GM21360 (cell line): ENCODE measurements around the gene CP.

Source experiments
- ATAC-seq: cut with Tn5 transposase; IDR thresholded peaks from one replicate; pipeline ENCODE4 v1.9.1; 2021; ENCODE audit warnings: mild to moderate bottlenecking, moderate library complexity; ENCODE audit not compliant: unreplicated experiment

Gene CP

DNA sequence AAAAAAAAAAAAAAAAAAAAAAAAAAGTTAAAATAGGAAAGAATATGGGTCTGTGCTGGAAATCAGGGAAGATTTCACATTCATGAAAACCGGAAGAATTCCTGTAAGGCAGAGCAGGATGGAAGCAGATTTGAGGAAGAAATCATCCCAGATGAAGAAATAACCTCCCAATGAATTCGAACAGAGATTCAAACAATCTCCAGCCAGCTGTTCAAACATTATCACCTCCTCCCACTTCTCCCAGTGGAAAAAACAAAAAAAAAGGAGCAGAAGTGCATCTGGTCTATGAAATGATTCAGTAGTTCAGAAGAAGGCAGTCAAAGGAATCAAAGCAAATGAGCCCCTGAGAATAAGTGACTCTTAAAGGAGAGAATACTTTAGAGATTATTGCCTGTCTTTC is 33.1 kb downstream of the CP start:
- ATAC-seq: no peak

DNA sequence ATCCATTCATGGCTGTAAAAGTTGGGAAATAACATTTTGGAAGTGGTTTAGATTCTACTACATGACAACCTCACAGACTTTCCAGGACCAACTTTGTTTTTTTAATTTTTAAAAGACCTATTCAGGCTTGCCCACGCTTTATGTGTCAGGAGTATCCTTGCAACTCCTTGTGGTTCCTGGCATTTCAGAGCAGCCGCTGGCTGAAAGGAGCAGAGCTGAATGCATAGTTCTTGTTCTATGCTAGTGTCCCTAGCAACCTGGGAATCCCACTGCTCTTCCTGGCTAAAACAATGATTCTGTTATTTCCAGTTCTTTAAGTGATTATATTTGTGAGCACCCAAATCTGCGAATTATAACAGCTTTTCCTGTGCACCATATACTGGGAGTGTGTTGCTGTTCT is 34.9 kb downstream of the CP start:
- no peak for ATAC-seq

DNA sequence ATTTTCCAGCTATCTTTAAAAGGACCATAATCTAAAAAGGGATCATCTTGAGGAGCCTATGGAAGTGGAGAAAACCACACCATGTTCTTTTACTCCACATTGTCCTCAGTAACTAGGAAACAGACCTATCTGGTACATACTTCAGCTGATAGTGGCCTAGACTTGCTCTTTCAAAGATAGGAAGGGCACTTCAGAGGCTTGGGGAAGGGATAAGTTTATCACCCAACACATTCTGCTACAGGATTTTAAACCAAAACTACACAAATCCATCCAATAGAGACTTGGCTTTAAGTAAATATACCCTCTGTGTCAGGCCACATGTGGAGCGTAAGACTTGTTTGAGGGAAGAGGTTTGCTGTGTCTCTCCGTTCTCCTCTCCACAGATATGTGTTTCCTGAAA is 35.4 kb downstream of the CP start:
- no peak for ATAC-seq

GRCh38 chr3:149181182-149181581 is 40.4 kb downstream of the CP start:
- ATAC-seq: no peak

DNA sequence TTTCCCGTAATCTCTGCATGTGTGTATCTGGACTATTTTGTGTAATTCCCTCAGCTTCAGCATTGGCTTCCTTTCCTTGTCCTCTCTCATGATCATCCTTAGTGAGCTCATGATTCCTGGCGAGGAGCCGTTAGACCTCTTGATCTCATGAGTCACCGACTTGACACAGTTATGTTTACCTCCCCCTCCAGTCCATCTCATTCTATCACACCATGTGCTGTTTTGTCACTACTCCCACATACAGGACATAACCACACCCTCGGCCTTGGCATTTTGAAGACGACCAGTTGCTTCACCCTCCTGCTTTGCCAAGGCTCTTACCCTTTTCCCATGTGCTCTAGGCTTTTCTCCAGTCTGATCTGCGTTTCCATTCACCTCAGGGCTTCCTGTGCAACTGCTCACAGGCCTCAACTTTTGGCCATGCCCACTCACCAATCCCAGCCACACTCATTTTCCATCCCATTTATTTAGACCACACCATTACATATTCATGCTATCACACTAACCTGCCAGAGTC is 41.5 kb downstream of the CP start:
- no peak for ATAC-seq

DNA sequence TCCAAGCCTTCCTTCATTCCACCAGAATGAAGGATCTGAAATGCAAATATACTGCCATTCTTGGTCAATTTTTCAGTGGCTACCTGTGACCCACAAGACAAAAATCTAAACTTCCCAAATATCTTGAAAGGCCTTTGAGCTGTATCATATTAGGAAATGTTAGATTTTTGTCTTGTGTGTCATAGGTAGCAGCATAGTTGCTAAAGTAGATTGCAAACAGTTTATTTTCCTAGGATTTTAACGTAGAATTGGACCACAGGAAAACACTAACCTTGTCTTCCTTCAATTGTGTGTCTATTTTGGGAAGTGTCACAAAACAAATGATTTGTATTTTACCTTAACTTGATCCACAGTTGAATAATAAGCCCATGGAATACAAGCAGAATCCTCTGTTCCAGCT is 42.4 kb downstream of the CP start:
- no peak for ATAC-seq

- no peak for ATAC-seq
Observed at GRCh38 chr3:149177122-149177521, 44.5 kb downstream of the CP start.

DNA sequence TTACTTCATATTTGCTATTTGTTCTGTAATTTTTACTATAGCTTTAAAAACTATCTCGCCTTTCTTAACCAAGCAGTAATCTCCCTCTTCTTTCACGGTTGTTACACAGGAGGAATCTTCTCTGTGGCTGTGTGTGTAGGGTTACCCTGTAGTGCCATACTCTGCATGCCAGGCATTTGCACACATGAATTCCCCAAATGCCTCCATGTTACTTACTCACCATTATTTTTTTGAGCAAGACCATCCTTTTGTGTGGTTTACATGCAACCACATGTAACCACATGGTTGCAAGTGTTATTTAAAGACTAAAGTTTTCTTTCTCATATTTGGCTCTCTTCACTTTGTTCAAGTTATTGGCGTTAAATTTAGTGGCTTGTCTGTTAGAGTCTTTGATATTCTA is 46.7 kb downstream of the CP start:
- ATAC-seq: peak; percentile 92

DNA sequence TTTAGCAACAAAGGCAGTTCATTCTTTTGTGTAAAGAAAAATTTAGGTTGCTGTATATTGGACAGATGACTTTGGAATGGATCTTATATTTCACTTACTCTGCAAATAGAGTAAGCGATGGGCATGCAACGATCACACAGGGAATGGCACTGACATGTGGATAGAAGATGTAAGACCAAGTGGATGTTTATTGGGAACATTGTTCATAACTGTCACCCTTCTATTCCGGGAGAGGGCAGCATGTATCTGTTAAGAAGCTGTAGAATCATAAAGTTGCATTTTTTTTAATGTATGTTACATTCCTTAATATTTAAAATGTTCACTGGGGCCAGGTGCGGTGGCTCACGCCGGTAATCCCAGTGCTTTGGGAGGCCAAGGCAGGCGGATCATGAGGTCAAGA is 51.0 kb downstream of the CP start:
- ATAC-seq: no peak

DNA sequence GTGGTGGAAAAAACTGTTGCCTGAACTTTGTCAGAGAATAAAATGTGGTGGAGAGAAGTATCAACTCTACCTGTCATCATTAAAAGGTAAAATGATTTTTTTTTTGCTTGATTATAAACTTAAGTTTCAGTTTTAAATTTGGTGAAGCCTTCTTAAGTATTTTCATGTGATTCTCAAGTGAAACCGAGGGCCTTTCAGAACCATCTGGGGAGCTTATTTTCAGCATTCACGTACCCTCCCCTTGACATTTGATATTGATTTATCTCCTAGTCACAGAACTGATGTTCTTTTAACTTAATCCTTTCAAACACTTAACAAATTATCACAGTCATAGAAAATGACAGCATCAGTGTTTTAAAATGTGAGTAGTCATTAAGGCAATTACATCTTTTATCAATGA is 53.7 kb downstream of the CP start:
- no peak for ATAC-seq

DNA sequence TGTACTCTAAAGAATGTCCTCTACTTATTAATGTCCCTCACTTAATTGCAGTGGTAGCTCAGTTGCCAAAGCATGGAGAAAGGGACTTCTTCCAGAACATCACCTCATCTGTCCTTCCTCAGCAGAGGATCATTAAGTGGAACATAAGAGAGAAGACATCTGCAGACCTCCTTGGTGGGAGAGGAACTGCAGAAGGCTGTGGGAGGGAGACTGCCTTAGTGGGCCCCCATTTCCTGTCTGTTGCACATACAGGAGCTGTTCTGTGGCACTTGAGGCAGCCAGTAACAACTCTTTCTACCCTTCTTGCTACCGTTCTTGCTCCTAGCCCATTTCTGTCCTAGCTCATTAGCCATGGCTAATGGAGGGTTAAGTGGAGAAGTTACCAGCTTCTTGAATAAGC is 58.6 kb downstream of the CP start:
- no peak for ATAC-seq

GRCh38 chr3:149162007-149162406 is 59.6 kb downstream of the CP start:
- ATAC-seq: no peak

DNA sequence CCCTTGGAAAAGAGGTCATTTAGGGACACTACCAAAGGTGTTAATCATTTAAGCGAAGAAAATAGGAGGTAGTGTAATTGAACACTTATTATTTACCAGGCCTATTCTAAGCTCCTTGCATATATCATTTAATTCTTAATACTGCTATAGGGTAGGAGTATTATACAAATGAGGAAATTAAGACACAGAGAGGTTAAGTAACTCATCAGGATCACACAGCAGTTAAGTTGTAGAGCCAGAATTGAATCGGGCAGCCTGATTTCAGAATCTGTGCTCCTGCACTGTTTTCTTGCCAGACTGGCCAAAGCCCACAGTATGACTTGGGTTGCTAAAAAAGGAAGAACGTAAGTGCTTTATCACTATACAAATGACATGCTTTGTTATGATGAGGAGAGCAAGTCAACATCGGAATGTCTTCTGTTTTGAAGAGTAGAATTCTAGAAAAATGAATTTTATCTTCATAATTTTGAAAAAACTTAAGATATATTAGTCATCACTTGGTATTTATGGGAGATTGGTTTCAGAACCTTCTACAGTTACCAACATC is 60.8 kb downstream of the CP start:
- no peak for ATAC-seq

GRCh38 chr3:149153402-149153801 is 68.2 kb downstream of the CP start:
- no peak for ATAC-seq

DNA sequence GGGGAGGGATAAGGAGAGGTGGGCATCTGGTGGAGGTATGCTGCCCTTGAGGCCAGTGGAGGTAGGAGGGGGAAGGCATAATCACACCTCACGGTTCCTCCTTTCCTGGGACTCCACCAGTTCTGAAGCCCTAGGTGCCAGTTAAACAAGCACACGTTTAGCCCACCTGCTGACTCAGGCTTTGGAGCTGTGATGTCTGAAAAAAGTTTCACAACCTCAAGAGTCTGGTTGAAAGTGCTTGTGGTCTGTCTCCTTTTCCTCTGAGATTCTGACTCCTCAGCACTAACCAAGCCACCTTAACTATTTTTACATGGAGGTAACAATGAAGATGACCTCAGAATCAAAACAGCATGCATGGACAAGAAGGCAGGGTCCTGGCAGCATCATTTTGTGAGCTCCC is 69.2 kb downstream of the CP start:
- peak; percentile 98 for ATAC-seq

- ATAC-seq: no peak
Observed at GRCh38 chr3:149151843-149152242, 69.8 kb downstream of the CP start.

- ATAC-seq: no peak
Observed at GRCh38 chr3:149150436-149150835, 71.2 kb downstream of the CP start.

DNA sequence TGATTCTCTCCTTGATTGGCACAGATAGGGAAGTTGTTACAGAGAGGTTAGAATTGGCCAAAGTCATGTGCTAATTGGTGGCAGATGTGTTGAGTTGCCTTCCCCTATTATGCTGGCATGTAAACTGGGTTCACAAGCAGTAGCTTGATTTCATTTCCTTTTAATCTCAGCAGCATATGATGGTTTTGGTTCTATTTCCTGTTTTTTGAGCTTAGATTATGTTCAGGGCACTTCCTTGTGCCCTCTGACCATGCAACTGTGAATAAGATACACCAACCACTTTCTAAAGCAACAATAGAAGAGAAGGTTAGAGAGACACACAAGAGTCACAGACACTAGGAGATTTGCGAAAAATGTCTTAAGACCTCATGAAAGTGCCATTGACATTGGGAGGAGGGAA is 75.7 kb downstream of the CP start:
- ATAC-seq: peak; percentile 63

DNA sequence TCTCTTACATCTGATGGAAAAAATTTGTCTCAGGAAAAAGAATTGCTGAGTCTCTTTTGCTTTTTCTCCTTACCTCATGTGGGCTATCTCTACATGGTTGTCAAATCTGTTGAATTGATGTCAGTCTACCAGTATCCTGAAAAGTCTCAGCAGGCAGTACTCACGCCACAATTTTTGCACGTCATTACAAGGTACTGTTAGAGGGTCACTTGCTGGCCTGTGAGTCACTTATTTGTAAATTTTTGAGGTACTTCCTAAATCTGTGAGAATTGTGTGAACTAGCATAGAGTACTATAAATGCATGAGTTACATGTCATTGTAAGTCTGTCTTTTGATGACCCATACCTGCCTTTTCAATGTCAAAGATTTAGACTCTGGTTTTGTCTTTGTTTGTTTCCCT is 76.3 kb downstream of the CP start:
- no peak for ATAC-seq

- no peak for ATAC-seq
Observed at GRCh38 chr3:149142682-149143081, 78.9 kb downstream of the CP start.

DNA sequence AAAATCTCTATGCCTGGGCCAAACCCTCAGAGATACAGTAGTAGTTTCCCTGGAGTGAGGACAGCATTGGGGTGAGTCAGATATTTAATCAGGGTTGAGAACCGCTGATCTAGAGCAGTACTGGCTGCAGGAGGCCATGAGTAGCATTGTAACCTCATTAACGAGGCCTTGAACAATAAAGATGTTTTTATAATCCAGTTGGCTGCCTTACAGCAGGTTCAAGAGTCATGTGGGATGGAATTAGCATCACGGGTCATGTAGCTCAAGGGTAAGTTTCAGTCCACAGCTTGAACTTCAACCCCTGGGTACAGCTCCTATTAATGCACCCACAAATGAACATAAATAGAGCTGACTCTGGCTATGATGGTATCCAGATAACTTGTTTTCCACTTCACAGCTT is 87.1 kb downstream of the CP start:
- no peak for ATAC-seq

DNA sequence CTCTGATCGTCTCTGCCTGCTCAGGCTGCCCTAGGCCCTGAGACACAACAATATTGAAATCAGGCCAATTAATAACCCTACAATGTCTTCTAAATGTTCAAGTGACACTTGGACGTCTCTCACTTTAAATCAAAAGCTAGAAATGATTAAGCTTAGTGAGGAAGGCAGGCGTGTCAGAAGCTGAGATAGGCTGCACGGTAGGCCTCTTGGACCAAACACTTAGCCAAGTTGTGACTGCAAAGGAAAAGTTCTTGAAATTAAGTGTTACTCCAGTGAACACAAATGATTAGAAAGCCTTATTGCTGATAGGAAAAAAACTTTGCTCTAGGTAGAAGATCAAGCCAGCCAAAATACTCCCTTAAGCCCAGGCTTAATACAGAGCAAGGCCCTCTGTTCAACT is 90.0 kb downstream of the CP start:
- ATAC-seq: no peak
